Retinal pigment epithelial cell (primary cell): ENCODE results near the gene UBE2K.
A peak's percentile ranks its signal among the peaks of the same experiment; 100 is the strongest.
"Not testable (repeated sequence)": the region's sequence is repeated elsewhere in the genome, so short reads cannot be mapped to it uniquely, and the experiment has no call there.

Experiments used
- DNase-seq: peaks from one replicate; pipeline ENCODE4 v3.0.0-alpha.2; 2010; ENCODE audit warnings: low read depth
- H3K4me3 ChIP-seq: 2 replicates; pipeline ENCODE4 v1.5.1; 2011; ENCODE audit warnings: mild to moderate bottlenecking, low read length, control low read depth, moderate library complexity
- CTCF ChIP-seq: conservative IDR thresholded peaks from 2 replicates; pipeline ENCODE4 v1.5.1; 2011; ENCODE audit warnings: low read depth, low read length, control low read depth, inconsistent platforms

The UBE2K gene

GRCh38 chr4:39697740-39698423 lies at the start of gene UBE2K:
TSS of gene UBE2K (plus strand) at chr4:39698136. CDS start at chr4:39698328, 192 bp downstream.
- no peak for DNase-seq
- TF ChIP-seq CTCF = no peak
- peak within 1 kb of the TSS; percentile 94 for H3K4me3 ChIP-seq

GRCh38 chr4:39648213-39648612 lies 49.7 kb upstream of the UBE2K start:
- TF ChIP-seq CTCF = no peak
- H3K4me3 ChIP-seq = no peak overlapping the region
- DNase-seq = no peak

GRCh38 chr4:39648827-39649558 lies 48.9 kb upstream of the UBE2K start:
- no peak overlapping the region for H3K4me3 ChIP-seq
- TF ChIP-seq CTCF = no peak
- no peak for DNase-seq

GRCh38 chr4:39649639-39650265 lies 48.2 kb upstream of the UBE2K start:
- no peak overlapping the region for H3K4me3 ChIP-seq
- no peak for DNase-seq
- no peak for TF ChIP-seq CTCF

- DNase-seq, H3K4me3 ChIP-seq: not testable (repeated sequence)
Observed at GRCh38 chr4:39651586-39651985, 46.4 kb upstream of the UBE2K start.

- no peak for TF ChIP-seq CTCF
- DNase-seq = no peak
- no peak overlapping the region for H3K4me3 ChIP-seq
Observed at GRCh38 chr4:39655211-39655610, 42.7 kb upstream of the UBE2K start.

- no peak for DNase-seq
Observed at GRCh38 chr4:39655876-39656275, 42.1 kb upstream of the UBE2K start.

GRCh38 chr4:39656638-39657037 lies 41.3 kb upstream of the UBE2K start:
- DNase-seq, H3K4me3 ChIP-seq: not testable (repeated sequence)

More at GRCh38 chr4:39655876-39656275, 42.1 kb upstream of the UBE2K start:
- no peak overlapping the region for H3K4me3 ChIP-seq
- TF ChIP-seq CTCF = no peak
